ENCODE results near the gene MAGEA9B.
"Not testable (repeated sequence)": the region's sequence is repeated elsewhere in the genome, so short reads cannot be mapped to it uniquely, and the experiment has no call there.

MAGEA9B gene

DNA sequence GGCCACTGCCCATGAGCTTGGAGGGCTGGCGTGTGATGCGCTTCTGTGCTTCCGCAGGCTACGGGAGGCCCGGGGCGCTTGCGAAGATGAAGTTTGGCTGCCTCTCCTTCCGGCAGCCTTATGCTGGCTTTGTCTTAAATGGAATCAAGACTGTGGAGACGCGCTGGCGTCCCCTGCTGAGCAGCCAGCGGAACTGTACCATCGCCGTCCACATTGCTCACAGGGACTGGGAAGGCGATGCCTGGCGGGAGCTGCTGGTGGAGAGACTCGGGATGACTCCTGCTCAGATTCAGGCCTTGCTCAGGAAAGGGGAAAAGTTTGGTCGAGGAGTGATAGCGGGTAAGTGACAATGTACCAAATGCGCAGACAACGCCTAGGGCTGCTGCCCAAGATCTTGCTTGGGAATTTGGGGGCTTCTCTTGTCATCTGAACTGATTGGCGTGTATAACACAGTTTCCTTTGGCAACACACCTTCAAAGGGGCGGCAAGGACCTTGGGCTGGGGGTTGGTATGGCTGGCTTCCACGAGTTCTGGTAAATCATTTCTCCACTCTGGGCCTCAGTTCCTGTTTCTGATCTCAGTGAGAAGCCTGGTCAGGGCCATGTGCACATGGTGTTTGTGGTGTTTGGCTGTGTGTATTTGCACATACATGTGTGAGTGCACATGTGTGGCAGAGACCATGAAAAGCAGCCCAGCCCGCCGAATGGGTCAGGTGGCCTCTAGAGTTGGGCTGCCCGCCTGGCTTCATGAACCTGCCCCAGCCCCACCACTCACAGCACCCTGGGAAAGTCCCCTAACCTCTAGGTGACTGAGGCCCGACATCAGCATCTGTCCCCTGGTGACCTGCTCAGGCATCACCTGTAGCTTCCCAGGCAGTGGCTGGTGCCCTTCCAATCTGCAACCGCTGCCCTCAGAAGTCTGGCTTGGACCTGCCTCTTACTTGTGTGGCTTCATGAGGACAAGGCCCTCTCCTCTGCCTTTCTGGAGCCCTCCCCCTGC is 41.4 kb downstream of the MAGEA9B start:
- H3K4me3 ChIP-seq (ENCODE audit: low read depth, low read length), result not testable (repeated sequence)
- DNase-seq (ENCODE audit: low read depth), result peak; percentile 25
- TF ChIP-seq, protein P1, sequence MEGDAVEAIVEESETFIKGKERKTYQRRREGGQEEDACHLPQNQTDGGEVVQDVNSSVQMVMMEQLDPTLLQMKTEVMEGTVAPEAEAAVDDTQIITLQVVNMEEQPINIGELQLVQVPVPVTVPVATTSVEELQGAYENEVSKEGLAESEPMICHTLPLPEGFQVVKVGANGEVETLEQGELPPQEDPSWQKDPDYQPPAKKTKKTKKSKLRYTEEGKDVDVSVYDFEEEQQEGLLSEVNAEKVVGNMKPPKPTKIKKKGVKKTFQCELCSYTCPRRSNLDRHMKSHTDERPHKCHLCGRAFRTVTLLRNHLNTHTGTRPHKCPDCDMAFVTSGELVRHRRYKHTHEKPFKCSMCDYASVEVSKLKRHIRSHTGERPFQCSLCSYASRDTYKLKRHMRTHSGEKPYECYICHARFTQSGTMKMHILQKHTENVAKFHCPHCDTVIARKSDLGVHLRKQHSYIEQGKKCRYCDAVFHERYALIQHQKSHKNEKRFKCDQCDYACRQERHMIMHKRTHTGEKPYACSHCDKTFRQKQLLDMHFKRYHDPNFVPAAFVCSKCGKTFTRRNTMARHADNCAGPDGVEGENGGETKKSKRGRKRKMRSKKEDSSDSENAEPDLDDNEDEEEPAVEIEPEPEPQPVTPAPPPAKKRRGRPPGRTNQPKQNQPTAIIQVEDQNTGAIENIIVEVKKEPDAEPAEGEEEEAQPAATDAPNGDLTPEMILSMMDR (IDR thresholded peaks at IDR 0.05; ENCODE audit: low read depth, low read length), result peak; percentile 15

DNA sequence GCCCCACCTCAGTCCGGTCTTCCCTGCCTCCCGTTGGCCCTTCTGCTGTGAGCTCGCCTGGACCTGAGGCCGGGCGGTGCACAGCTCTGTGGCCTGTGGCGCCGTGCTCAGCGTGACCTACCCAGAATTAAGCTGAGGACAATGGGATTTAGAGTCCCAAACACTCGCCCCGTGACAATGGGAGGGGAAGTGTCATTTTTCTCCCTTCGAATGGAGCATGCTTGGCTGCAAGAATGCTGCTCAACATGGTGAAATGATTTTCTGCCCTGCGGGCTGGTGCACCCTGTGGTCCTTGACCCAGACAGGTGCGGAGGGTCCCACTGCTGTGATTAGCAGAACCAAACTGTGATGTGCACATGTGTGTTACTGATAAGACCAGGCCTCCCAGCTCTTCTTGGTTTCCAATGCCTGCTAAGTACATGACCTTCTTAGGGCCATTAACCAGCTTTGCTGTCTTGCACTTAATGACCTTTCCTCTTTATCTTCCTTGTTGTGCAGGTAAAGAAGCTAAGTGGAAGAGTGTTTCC is 45.7 kb downstream of the MAGEA9B start:
- DNase-seq (ENCODE audit: low read depth), result peak; percentile 27
- H3K4me3 ChIP-seq (ENCODE audit: low read depth, low read length), result peak overlapping the region; percentile 80
- TF ChIP-seq, protein P1 (IDR thresholded peaks at IDR 0.05; ENCODE audit: low read depth, low read length), result no peak
- TF ChIP-seq MYC (IDR thresholded peaks at IDR 0.05; ENCODE audit: low read depth, low read length), result no peak
- no peak for TF ChIP-seq POLR2A (IDR thresholded peaks at IDR 0.05; ENCODE audit: extremely low read depth, insufficient read length)
- TF ChIP-seq, protein P2, sequence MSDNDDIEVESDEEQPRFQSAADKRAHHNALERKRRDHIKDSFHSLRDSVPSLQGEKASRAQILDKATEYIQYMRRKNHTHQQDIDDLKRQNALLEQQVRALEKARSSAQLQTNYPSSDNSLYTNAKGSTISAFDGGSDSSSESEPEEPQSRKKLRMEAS (IDR thresholded peaks at IDR 0.05; ENCODE audit: low read depth, low read length), result no peak

DNA sequence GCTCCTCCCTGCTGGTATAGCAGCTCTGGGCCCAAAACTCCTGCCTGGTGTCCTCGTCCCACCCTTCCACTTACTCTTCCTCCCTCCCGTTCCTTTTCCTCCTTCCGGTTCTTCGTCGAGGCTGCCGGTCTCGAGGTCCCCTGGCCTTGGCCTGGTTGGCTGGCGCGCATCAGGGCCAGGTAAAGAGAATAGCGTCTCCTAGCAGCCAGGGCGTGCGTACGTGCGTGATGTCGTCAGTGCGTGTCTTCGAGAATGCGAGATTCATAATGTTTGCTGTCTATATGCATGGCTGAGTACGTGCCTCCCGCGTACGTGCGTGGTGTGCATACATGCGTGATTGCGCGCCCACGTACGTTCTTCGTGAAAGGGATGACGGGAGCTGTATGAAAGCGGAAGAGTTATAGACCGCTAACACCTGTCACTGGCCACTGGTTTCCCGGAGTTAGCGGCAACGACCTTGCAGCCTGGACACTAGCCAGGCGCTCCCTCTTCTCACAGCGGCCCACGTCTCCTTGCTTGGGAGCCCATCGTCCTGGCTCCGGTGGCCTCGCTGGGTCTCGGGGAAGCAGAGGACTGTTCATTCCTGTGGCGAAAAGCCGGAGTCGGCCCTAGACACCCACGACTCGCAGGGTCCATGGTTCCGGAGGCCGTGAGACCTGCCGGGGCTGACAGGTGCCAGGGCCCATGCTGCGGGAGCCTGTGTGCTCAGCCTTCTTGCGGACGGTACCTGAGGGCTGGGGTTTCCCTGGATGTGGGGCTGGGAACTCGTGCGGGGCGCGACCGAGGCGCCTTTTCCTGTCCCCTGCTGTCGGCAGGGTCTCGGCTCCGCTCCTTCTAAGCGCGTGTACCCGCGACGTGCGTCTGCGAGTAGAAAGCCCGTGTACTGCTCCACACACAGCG is 46.4 kb downstream of the MAGEA9B start, which contains the start of gene EOLA1:
TSS of gene EOLA1 (plus strand) at position 392 of the 900 bp plus-strand sequence. CDS start 4,619 bp downstream, outside the sequence.
- peak; percentile 97 for DNase-seq (ENCODE audit: low read depth)
- H3K4me3 ChIP-seq (ENCODE audit: low read depth, low read length), result peak within 1 kb of the TSS; percentile 80
- TF ChIP-seq MYC (IDR thresholded peaks at IDR 0.05; ENCODE audit: low read depth, low read length), result no peak
- peak; percentile 37 for TF ChIP-seq POLR2A (IDR thresholded peaks at IDR 0.05; ENCODE audit: extremely low read depth, insufficient read length)
- TF ChIP-seq, protein P2 (IDR thresholded peaks at IDR 0.05; ENCODE audit: low read depth, low read length), result peak; percentile 71
- TF ChIP-seq, protein P1 (IDR thresholded peaks at IDR 0.05; ENCODE audit: low read depth, low read length), result no peak

DNA sequence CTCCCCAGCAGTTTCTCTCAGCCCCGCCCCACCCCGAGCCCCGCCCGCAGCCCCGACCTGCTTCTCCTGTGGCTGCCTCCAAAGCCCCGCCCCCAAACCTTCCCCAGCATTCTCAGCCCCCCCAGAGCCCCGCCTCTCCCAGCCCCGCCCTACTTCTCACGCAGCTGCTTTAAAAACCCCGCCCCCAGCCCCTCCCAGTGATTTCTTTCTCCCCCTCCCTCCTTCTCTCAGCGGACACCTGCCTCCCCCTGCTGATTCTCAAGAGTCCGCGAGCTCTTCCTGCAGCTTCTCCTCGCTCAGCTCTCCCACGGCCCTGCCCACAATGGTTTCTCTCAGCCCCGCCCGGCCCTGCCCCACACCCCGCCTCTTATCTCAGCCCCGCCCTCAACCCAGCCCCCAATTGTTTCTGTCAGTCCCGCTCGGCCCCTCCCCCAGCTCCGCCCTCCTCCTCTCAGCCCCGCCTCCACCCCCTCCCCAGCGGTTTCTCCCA is 47.1 kb downstream of the MAGEA9B start:
- peak overlapping the region; percentile 80 for H3K4me3 ChIP-seq (ENCODE audit: low read depth, low read length)
- peak; percentile 90 for DNase-seq (ENCODE audit: low read depth)
- TF ChIP-seq, protein P2 (IDR thresholded peaks at IDR 0.05; ENCODE audit: low read depth, low read length), result no peak
- no peak for TF ChIP-seq MYC (IDR thresholded peaks at IDR 0.05; ENCODE audit: low read depth, low read length)
- no peak for TF ChIP-seq POLR2A (IDR thresholded peaks at IDR 0.05; ENCODE audit: extremely low read depth, insufficient read length)
- TF ChIP-seq, protein P1 (IDR thresholded peaks at IDR 0.05; ENCODE audit: low read depth, low read length), result no peak

DNA sequence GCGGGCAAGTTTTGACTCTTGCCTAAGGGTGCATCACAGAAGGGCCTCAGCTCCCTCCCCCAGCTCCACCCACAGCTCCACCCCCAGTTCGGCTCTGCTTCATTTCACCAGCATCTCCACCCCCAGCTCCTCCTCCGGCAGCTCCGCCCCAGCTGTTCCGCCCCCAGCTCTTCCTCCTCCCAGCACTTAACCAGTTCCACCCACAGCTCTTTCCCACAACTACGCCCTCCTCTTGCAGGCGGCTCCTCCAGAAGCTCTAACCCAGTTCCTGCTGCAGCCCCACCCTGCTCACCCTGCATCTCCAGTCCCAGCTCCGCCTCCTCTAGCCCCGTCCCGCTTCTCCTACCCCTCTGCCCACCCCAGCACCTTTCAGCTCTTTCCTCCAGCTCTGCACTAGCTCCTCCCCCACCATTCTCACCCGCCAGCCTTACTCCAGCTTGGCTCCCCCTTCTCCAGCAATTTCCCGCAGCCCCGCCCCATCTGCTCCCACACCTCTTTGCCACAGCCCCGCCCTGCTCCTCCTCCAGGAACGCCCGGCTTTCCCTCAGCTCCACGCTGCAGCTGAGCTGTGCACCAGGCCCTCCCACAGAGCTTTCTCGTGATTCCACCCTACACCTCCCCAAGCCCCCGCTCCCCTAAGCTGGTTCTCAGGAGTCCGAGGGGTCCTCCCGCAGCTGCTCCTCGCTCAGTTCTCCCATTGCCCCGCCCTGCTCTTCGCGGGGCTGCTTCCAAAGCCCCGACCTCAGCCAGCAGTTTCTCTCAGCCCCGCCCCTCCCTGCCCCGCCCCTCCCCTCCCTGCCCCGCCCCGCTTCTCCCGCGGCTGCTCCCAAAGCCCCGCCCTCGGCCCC is 47.8 kb downstream of the MAGEA9B start:
- peak; percentile 96 for DNase-seq (ENCODE audit: low read depth)
- H3K4me3 ChIP-seq (ENCODE audit: low read depth, low read length), result peak overlapping the region; percentile 54
- TF ChIP-seq MYC (IDR thresholded peaks at IDR 0.05; ENCODE audit: low read depth, low read length) (no peak), POLR2A (IDR thresholded peaks at IDR 0.05; ENCODE audit: extremely low read depth, insufficient read length) (no peak)
- TF ChIP-seq, protein P2 (IDR thresholded peaks at IDR 0.05; ENCODE audit: low read depth, low read length), result no peak
- TF ChIP-seq, protein P1 (IDR thresholded peaks at IDR 0.05; ENCODE audit: low read depth, low read length), result no peak

DNA sequence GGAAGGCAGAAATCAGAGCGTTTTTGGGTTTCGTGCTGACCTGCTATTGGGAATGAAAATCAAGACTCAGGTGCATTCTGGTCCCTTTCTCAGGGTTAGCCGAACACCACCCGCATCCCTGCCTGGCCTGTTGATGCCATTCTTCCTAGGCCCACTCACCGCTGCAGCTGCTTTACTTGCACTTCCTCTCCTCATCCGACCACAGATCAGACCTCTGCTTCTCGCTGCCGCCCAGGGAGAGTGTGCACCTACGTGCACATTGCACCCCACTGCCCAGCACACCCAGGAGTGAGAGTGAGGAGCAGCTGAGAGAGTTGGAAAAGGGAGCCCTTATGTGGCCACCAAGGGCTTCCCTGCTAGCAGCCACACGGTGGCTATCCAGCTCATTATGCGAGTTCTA is 49.8 kb downstream of the MAGEA9B start:
- not testable (repeated sequence) for H3K4me3 ChIP-seq (ENCODE audit: low read depth, low read length); DNase-seq (ENCODE audit: low read depth)

DNA sequence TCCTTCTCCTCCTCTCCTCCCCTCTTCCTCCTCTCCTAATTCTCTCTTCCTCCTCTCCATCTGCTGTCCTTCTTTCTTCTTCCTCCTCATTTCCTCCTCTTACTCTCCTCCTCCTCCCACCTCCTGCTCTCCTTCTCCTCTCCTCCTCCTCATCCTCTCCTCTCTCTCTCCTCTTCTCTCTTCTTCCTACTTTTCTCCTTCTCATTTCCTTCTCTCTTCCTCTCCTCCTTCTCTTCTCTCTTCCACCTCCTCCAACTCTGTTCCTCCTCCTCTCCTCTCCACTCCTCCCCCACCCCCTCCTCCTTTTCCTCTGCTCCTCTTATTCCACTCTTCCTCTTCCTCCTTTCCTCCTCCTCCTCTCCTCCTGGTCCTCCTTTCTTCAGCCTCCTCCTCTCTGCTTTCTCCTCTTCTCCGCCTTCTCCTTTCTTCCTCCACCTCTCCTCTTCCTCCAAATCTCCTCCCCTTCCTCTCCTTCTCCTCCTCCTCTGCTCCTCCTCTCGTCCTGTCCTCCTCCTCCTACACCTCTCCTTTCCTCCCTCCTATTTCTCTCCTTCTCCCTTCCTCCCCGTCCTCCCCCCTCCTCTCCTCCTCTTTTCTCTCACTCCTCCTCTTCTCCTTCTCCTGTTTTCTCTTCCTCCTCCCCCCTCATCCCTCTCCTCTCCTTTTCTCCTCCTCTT is 52.2 kb downstream of the MAGEA9B start:
- not testable (repeated sequence) for DNase-seq (ENCODE audit: low read depth); H3K4me3 ChIP-seq (ENCODE audit: low read depth, low read length)
